ENCODE measurements around the gene PPFIBP1. TPM values are rescaled to one million over a fixed set of nuclear protein-coding genes. Genes with fewer than 3 reads are reported as not detected.
A peak's percentile ranks its signal among the peaks of the same experiment; 100 is the strongest.

Gene PPFIBP1
- polyA plus RNA-seq, 2 of the 4 experiments (the other 2 are of a cell fraction) = 24.8 to 89.0 TPM

DNA sequence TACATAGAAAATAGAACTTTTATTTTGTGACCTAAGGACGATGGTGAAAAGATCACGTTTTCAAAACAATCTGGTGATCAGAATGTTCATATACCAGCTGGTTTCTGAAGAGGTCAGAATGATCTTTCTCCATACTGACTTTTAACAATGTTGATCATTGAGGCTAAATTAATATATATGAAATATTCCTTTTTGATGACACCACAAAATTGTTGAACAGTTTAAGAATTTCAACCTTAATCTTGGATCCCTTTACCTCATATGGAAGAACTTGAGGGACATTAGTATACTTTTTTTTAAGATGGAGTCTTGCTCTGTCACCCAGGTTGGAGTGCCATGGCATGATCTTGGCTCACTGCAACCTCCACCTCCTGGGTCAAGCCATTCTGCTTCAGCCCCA, 169.4 kb downstream of the PPFIBP1 start:
- WGBS (ENCODE audit: missing lambda C conversion rate) = 92% methylated on average over 2 of the region's 2 CpGs
- TF ChIP-seq, protein P1, sequence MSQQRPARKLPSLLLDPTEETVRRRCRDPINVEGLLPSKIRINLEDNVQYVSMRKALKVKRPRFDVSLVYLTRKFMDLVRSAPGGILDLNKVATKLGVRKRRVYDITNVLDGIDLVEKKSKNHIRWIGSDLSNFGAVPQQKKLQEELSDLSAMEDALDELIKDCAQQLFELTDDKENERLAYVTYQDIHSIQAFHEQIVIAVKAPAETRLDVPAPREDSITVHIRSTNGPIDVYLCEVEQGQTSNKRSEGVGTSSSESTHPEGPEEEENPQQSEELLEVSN (IDR thresholded peaks at IDR 0.05; ENCODE audit: borderline replicate concordance, low read depth) = no peak
- TF ChIP-seq MAFK (IDR thresholded peaks at IDR 0.05; ENCODE audit: partially characterized antibody) = peak; percentile 45
- no peak for TF ChIP-seq PHF8 (IDR thresholded peaks at IDR 0.05; ENCODE audit: borderline replicate concordance, low read depth)
- H3K9me3 ChIP-seq = no peaks in the 10 kb centered on the region
- no peaks in the 10 kb centered on the region for H3K4me1 ChIP-seq
- no peak overlapping the region for H3K4me3 ChIP-seq
- ATAC-seq (no peak), FAIRE-seq (no peak), DNase-seq (ENCODE audit: low read depth in 1 of 2, low spot score in 1 of 2) (no peak)
- CTCF ChIA-PET = interaction anchor here (1.0 kb wide), 1 partner anchor 11 kb away, joined by 3 read pairs; no protein-coding TSS in a partner anchor
- H3K4me2 ChIP-seq = no peak overlapping the region
- POLR2A ChIA-PET = no interaction called here
- H3K27ac ChIP-seq = no peak overlapping the region

DNA sequence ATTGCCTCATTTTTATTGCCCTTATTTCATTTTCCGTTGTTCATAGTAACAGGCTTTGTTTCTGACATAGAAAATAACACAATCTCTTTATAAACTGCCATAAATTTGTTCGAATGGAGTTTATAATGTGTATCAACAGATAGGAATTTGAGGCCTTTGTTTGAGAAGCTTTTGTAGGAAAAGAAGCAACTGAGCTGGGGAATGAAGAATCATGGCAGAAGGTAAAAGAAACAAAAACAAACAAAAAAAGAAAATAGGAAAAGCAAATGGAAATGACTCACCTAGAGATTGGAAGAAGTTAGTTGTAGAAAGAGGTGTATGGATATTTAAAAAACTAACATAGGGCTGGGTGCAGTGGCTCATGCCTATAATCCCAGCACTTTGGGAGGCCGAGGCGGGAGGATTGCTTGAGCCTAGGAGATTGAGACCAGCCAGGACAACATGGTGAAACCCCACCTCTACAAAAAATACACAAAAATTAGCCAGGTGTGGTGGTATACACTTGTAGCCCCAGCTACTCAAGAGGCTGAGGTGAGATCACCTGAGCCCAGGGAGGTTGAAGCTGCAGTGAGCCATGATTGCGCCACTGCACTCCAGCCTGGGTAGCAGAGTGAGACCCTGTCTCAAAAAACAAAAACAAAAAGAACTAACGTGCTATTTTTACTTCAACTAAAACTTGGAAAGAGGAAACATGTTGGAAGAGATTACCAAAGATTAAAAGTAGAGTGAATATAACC, 171.7 kb downstream of the PPFIBP1 start:
- POLR2A ChIA-PET = no interaction called here
- no peak for FAIRE-seq
- 81% methylated on average over 6 of the region's 6 CpGs for WGBS (ENCODE audit: missing lambda C conversion rate)
- Histone ChIP-seq H3K4me2 (no peak overlapping the region), H3K27ac (no peak overlapping the region), H3K4me1 (no peaks in the 10 kb centered on the region), H3K4me3 (no peak overlapping the region), H3K9me3 (no peaks in the 10 kb centered on the region)
- CTCF ChIA-PET = no interaction called here
- no peak for ATAC-seq
- no peak for TF ChIP-seq RAD21 (conservative IDR thresholded peaks at IDR 0.05 in 1 of 2, IDR thresholded peaks at IDR 0.05 in 1 of 2)
- no peak for DNase-seq (ENCODE audit: low read depth in 1 of 2, low spot score in 1 of 2)

DNA sequence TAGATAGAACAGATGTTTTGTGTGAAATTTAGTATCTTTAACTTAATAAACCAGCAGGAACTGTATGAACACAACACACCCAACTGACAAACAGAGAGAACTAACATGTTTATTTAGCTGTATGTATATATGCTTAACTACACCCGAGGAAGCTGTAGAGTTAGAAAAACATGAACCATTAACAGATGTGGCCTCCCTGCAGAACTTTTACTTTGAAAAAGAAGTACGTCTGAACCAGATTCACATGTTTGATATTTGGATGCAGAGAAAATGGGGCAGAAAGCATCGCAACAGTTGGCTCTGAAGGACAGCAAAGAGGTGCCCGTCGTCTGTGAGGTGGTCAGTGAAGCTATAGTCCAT, 172.3 kb downstream of the PPFIBP1 start, which contains the start of gene REP15:
Gene REP15 (plus strand): TSS at position 155 of the 360 bp plus-strand sequence. CDS start 116 bp downstream, at position 271.
- ChIA-PET POLR2A (no interaction called here), CTCF (no interaction called here)
- DNase-seq (ENCODE audit: low read depth in 1 of 2, low spot score in 1 of 2) (no peak), ATAC-seq (no peak), FAIRE-seq (no peak)
- Histone ChIP-seq H3K9me3 (no peaks in the 10 kb centered on the region), H3K4me3 (no peak within 1 kb of the TSS), H3K4me1 (no peaks in the 10 kb centered on the region), H3K27ac (no peak within 1 kb of the TSS), H3K4me2 (no peak within 1 kb of the TSS)
- TF ChIP-seq NR3C1 (IDR thresholded peaks at IDR 0.05) (no peak), EP300 (IDR thresholded peaks at IDR 0.05) (no peak), FOXS1 (CRISPR knock-in tag; IDR thresholded peaks at IDR 0.05) (no peak), POLR2A (IDR thresholded peaks at IDR 0.05; ENCODE audit: low read length) (no peak), JUN (IDR thresholded peaks at IDR 0.05) (no peak), CHD2 (IDR thresholded peaks at IDR 0.05; ENCODE audit: low read length, partially characterized antibody) (no peak), HOXB13 (CRISPR knock-in tag; IDR thresholded peaks at IDR 0.05; ENCODE audit: low read depth) (no peak), RAD21 (conservative IDR thresholded peaks at IDR 0.05 in 1 of 2, IDR thresholded peaks at IDR 0.05 in 1 of 2) (no peak), ZSCAN20 (CRISPR knock-in tag; IDR thresholded peaks at IDR 0.05) (no peak)
- TF ChIP-seq, protein P2, sequence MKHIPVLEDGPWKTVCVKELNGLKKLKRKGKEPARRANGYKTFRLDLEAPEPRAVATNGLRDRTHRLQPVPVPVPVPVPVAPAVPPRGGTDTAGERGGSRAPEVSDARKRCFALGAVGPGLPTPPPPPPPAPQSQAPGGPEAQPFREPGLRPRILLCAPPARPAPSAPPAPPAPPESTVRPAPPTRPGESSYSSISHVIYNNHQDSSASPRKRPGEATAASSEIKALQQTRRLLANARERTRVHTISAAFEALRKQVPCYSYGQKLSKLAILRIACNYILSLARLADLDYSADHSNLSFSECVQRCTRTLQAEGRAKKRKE (CRISPR knock-in tag; IDR thresholded peaks at IDR 0.05; ENCODE audit: low read depth) = no peak
- TF ChIP-seq, protein P3, sequence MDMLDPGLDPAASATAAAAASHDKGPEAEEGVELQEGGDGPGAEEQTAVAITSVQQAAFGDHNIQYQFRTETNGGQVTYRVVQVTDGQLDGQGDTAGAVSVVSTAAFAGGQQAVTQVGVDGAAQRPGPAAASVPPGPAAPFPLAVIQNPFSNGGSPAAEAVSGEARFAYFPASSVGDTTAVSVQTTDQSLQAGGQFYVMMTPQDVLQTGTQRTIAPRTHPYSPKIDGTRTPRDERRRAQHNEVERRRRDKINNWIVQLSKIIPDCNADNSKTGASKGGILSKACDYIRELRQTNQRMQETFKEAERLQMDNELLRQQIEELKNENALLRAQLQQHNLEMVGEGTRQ (IDR thresholded peaks at IDR 0.05) = no peak
- TF ChIP-seq, protein P1 (IDR thresholded peaks at IDR 0.05; ENCODE audit: borderline replicate concordance, low read depth) = no peak
- TF ChIP-seq, protein P4, sequence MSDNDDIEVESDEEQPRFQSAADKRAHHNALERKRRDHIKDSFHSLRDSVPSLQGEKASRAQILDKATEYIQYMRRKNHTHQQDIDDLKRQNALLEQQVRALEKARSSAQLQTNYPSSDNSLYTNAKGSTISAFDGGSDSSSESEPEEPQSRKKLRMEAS (IDR thresholded peaks at IDR 0.05) = no peak
- WGBS (ENCODE audit: missing lambda C conversion rate) = 68% methylated on average over 5 of the region's 5 CpGs

Measured in A549 (cell line).